OCI-LY3 (cell line): Measurements from ENCODE around the gene ARHGEF11.

Experiments
- H2AFZ ChIP-seq: fragments of 200-600, 300-600 bp; shearing (Covaris generic); 2 replicates; pipeline ENCODE4 v1.6.0; 2014; ENCODE audit warnings: antibody characterized with exemption, low read depth, low read length
- H3K27ac ChIP-seq: fragments of 200-600, 300-600 bp; sonication (generic); 2 replicates; pipeline ENCODE4 v1.5.1; 2014; ENCODE audit warnings: mild to moderate bottlenecking, low read length, moderate library complexity, mixed read lengths
- H3K27me3 ChIP-seq: fragments of 200-600, 300-600 bp; sonication (generic); 2 replicates; pipeline ENCODE4 v1.6.1; 2014; ENCODE audit warnings: low read depth, low read length, mixed read lengths
- H3K36me3 ChIP-seq: fragments of 200-600, 300-600 bp; sonication (generic); replicated peaks from 2 replicates; pipeline ENCODE3; 2014; ENCODE audit warnings: low read depth, low read length, mixed read lengths
- H3K4me1 ChIP-seq: fragments of 300-600, 200-600 bp; sonication (generic); 2 replicates; pipeline ENCODE4 v1.6.1; 2014; ENCODE audit warnings: low read length, mixed read lengths
- H3K4me2 ChIP-seq: fragments of 200-600, 300-600 bp; sonication (generic); 2 replicates; pipeline ENCODE4 v1.6.1; 2014; ENCODE audit warnings: low read length, mixed read lengths
- H3K4me3 ChIP-seq: fragments of 300-600, 200-600 bp; sonication (generic); 2 replicates; pipeline ENCODE4 v1.5.1; 2014; ENCODE audit warnings: antibody characterized with exemption, mild to moderate bottlenecking, low read length, moderate library complexity
- H3K79me2 ChIP-seq: fragments of 300-600, 200-600 bp; shearing (Covaris generic); 2 replicates; pipeline ENCODE4 v1.6.1; 2014; ENCODE audit warnings: mild to moderate bottlenecking, low read length, mixed read lengths
- H3K9ac ChIP-seq: fragments of 300-600, 200-600 bp; shearing (Covaris generic); 2 replicates; pipeline ENCODE4 v1.6.0; 2014; ENCODE audit warnings: mild to moderate bottlenecking, low read length, moderate library complexity
- H3K9me3 ChIP-seq: fragments of 200-600, 300-600 bp; shearing (Covaris generic); 2 replicates; pipeline ENCODE4 v1.6.1; 2014; ENCODE audit warnings: low read length, mixed read lengths; ENCODE audit not compliant: insufficient read depth
- H4K20me1 ChIP-seq: fragments of 200-600, 300-600 bp; sonication (generic); 2 replicates; pipeline ENCODE4 v1.6.1; 2016; ENCODE audit warnings: low read length, mixed read lengths; ENCODE audit not compliant: insufficient read depth
- EZH2phosphoT487 ChIP-seq: fragments of 200-600 bp; shearing (Covaris generic); IDR thresholded peaks from 2 replicates; pipeline ENCODE4 v1.6.1; 2018; ENCODE audit warnings: antibody characterized with exemption, mixed run types, low read depth
- TF ChIP-seq, protein P1 (sequence below): fragments of 200-600, 300-600 bp; sonication (generic); IDR thresholded peaks from 2 replicates; pipeline ENCODE4 v1.5.1; 2014; ENCODE audit warnings: antibody characterized with exemption, low read length, low read depth

Gene ARHGEF11

DNA sequence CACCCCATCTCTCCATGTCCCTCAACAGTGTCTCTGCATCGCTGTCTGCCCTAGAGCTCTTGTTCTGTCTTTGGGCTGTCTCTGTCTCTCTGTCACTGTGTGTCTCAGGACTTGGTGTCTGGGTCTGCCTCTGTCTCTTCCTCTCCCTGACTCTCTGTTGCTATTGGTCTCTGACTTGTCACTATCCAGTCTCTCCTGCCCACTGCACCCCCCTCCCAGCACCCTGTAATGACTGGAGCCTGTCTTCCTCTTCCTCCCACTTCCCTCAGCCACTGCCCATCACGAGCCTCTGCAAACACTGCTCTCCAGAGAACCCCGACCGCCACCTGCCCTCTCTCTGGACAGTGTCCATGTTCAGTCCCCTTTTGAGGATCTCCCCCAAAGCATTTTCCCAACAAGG, 139.9 kb downstream of the ARHGEF11 start:
- Histone ChIP-seq H4K20me1 (no peaks in the 10 kb centered on the region), H3K27ac (no peak overlapping the region), H3K27me3 (peaks cover 10% of the 10 kb centered on the region), H3K79me2 (no peaks in the 10 kb centered on the region), H3K9ac (no peak overlapping the region), H3K36me3 (no peaks in the 10 kb centered on the region), H2AFZ (no peak overlapping the region), H3K9me3 (no peaks in the 10 kb centered on the region), H3K4me3 (no peak overlapping the region), H3K4me1 (peaks cover 14% of the 10 kb centered on the region; the same call in 1 of the 2 replicates), H3K4me2 (no peak overlapping the region)
- TF ChIP-seq, protein P1, sequence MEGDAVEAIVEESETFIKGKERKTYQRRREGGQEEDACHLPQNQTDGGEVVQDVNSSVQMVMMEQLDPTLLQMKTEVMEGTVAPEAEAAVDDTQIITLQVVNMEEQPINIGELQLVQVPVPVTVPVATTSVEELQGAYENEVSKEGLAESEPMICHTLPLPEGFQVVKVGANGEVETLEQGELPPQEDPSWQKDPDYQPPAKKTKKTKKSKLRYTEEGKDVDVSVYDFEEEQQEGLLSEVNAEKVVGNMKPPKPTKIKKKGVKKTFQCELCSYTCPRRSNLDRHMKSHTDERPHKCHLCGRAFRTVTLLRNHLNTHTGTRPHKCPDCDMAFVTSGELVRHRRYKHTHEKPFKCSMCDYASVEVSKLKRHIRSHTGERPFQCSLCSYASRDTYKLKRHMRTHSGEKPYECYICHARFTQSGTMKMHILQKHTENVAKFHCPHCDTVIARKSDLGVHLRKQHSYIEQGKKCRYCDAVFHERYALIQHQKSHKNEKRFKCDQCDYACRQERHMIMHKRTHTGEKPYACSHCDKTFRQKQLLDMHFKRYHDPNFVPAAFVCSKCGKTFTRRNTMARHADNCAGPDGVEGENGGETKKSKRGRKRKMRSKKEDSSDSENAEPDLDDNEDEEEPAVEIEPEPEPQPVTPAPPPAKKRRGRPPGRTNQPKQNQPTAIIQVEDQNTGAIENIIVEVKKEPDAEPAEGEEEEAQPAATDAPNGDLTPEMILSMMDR, result no peak
- TF ChIP-seq EZH2phosphoT487, result no peak

DNA sequence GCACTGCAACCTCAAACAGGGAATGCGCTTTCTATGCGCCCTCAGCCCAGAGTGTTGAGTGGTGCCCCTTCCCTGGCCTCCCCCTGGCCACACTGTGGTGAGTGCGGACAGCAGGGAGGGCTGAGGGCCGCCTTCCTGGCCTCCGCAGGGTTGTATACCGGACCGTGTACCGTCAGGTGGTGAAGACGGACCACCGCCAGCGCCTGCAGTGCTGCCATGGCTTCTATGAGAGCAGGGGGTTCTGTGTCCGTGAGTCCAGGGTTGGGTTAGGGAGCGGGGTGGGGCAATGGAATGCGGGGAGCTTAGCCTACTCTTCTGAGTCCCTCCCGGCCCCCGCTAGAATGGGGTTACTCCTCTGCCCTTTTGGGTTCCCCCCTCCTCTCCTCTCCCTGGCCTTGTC, 140.4 kb downstream of the ARHGEF11 start:
- Histone ChIP-seq H4K20me1 (no peaks in the 10 kb centered on the region), H3K4me1 (peaks cover 17% of the 10 kb centered on the region), H3K9ac (no peak overlapping the region), H3K27ac (no peak overlapping the region), H3K9me3 (no peaks in the 10 kb centered on the region), H3K36me3 (no peaks in the 10 kb centered on the region), H3K4me3 (no peak overlapping the region), H3K4me2 (no peak overlapping the region), H3K79me2 (no peaks in the 10 kb centered on the region), H3K27me3 (peaks cover 10% of the 10 kb centered on the region), H2AFZ (no peak overlapping the region)
- TF ChIP-seq EZH2phosphoT487, result no peak
- TF ChIP-seq, protein P1, result no peak

DNA sequence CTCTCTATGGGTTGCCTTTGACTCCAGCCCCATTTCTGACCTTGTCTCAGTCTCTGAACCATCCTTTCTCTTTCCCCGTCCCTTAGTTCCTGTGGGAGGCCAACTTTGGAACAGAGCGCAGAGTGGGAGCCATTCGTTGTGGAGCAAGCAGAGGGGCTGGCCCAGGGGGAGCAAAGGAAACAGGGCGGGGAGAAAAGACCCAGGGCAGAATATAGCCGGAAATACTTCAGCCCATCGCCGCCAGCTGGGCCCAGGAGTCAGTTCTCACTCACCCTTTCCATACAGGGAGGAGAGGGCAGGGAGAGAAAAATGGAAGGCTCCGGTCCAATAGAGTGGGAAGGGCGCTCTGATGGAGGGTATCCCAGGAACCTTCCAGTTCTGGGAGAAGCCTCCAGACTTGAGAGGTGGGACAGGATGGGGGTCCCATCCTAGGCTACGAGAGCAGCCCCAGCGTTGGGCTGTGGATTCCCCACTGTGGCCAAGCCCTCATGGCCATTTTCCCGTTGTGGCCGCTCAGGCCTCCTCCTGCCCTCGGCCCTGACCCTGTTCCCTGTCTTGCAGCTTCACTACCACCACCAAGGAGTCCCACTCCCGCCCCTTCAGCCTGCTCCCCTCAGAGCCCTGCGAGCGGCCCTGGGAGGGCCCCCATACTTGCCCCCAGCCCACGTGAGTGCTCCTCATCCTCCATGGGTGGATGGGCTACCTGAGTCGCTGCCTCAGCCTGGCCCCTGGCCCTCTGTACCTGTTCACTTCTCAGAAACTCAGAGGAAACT, 141.2 kb downstream of the ARHGEF11 start:
- no peaks in the 10 kb centered on the region for H3K79me2 ChIP-seq
- no peak overlapping the region for H3K9ac ChIP-seq
- no peak overlapping the region for H3K4me3 ChIP-seq
- H3K4me2 ChIP-seq, result no peak overlapping the region
- peaks cover 10% of the 10 kb centered on the region for H3K27me3 ChIP-seq
- H3K36me3 ChIP-seq, result no peaks in the 10 kb centered on the region
- H4K20me1 ChIP-seq, result no peaks in the 10 kb centered on the region
- H3K9me3 ChIP-seq, result no peaks in the 10 kb centered on the region
- peaks cover 23% of the 10 kb centered on the region for H3K4me1 ChIP-seq
- no peak overlapping the region for H2AFZ ChIP-seq
- TF ChIP-seq, protein P1, result no peak
- no peak for TF ChIP-seq EZH2phosphoT487
- no peak overlapping the region for H3K27ac ChIP-seq

DNA sequence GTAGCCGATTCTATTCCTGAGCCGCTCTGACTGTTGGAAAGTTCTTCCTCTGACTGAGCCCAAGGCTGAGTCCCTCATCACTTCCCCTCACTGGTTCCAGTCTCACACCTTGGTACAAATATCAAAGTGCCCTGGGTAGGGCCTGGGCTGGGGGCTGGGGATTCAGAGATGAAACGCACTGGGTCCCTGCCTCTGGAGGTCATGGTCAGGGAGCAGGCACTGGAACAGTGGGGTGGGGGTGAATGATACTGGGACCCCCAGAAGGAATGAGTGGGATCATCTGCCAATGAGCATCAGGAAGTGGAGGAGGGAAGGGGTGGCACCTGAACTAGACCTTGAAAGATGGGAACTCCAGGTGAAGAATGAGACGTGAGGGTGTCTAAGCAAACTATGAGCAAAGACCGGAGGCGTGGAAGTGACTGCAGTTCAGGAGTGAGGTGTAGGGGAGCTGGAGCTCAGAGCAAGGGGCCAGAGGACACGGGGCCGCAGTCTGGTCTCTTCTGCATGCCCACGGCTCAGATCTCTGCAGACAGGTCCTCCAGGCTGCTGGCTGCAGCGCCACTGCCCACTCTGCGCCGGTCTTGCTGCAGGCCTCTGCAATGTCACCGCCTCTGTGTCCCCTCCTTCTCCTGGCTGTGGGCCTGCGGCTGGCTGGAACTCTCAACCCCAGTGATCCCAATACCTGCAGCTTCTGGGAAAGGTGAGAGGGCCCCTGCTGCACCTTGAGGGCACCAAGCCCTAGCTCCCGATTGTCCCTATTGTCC, 142.0 kb downstream of the ARHGEF11 start:
- no peaks in the 10 kb centered on the region for H3K36me3 ChIP-seq
- no peak overlapping the region for H3K9ac ChIP-seq
- H2AFZ ChIP-seq, result no peak overlapping the region
- no peaks in the 10 kb centered on the region for H3K79me2 ChIP-seq
- no peaks in the 10 kb centered on the region for H3K9me3 ChIP-seq
- H3K4me2 ChIP-seq, result no peak overlapping the region
- peaks cover 24% of the 10 kb centered on the region for H3K4me1 ChIP-seq
- no peak overlapping the region for H3K4me3 ChIP-seq
- no peak overlapping the region for H3K27ac ChIP-seq
- TF ChIP-seq EZH2phosphoT487, result no peak
- TF ChIP-seq, protein P1, result no peak
- peaks cover 17% of the 10 kb centered on the region for H3K27me3 ChIP-seq
- H4K20me1 ChIP-seq, result no peaks in the 10 kb centered on the region
